Kidney (tissue), 14 donors: ENCODE results near the gene SEMA6B. TPM values are rescaled to one million over a fixed set of nuclear protein-coding genes. Genes with fewer than 3 reads are reported as not detected.

Experiments
- DNase-seq, 5 donors: peaks; one replicate each; pipeline ENCODE4 v3.0.0-alpha.2; 2013 to 2020
- FAIRE-seq: peaks from 2 replicates; lab custom pipeline; 2012; peaks lifted over from hg19 to GRCh38; lab: Jason Lieb, UNC
- H3K27ac ChIP-seq, 2 donors: one replicate each; pipeline ENCODE4 v1.7.0; 2013; ENCODE audit warnings: low read depth in 2 of 2, low read length in 2 of 2, inconsistent platforms in 1 of 2
- H3K27me3 ChIP-seq: one replicate; pipeline ENCODE4 v1.7.1; 2013; ENCODE audit warnings: low read length, inconsistent platforms; ENCODE audit not compliant: control insufficient read depth, insufficient read depth
- H3K36me3 ChIP-seq, 3 donors: one replicate each; pipeline versions ENCODE4 v1.7.0 to v1.7.1; 2013; ENCODE audit warnings: low read length in 3 of 3, control low read depth in 1 of 3, inconsistent platforms in 1 of 3; ENCODE audit not compliant: insufficient read depth in 3 of 3, control insufficient read depth in 2 of 3
- H3K4me1 ChIP-seq, 3 donors: one replicate each; pipeline versions ENCODE4 v1.7.0 to v1.7.1; 2013; ENCODE audit warnings: low read length in 3 of 3, inconsistent platforms in 1 of 3, low read depth in 1 of 3; ENCODE audit not compliant: control insufficient read depth in 2 of 3, insufficient read depth in 2 of 3
- H3K4me3 ChIP-seq, 3 donors: one replicate each; pipeline versions ENCODE4 v1.7.0 to v1.8.1; 2013; ENCODE audit warnings: low read length in 3 of 3, control low read depth in 1 of 3, inconsistent platforms in 1 of 3
- H3K9ac ChIP-seq, 3 donors: one replicate each; pipeline versions ENCODE4 v1.7.0 to v1.7.1; 2013; ENCODE audit warnings: low read length in 3 of 3, control low read depth in 1 of 3, inconsistent platforms in 1 of 3
- H3K9me3 ChIP-seq, 3 donors: one replicate each; pipeline versions ENCODE4 v1.7.0 to v1.7.1; 2013; ENCODE audit warnings: low read length in 3 of 3, control low read depth in 1 of 3, inconsistent platforms in 1 of 3; ENCODE audit not compliant: control insufficient read depth in 2 of 3, insufficient read depth in 1 of 3
- intact Hi-C: fragments of 100-400 bp; cut with DNase I; formaldehyde crosslinking; loops from one replicate; pipeline ENCODE4 v1.11.1; 2022
- polyA plus RNA-seq: library from polyadenylated mRNA; stranded (reverse); fragments of 350-450 nt; fragmentation: Illumina TruSeq; extraction: RNeasy Lipid Tissue Mini Kit (QIAGEN cat#74804); gene quantifications from one replicate; pipeline ENCODE4 v1.2.3, GENCODE V29; 2014; ENCODE audit warnings: low read depth, low replicate concordance; ENCODE audit not compliant: insufficient read depth
- total RNA-seq: library from RNA; stranded (reverse); fragmentation: NEBNext Ultra II Directional; extraction: Animal tissue kit (Norgen Biotek cat#: 25700); gene quantifications from one replicate; pipeline ENCODE4 v1.2.1, GENCODE V29; 2021
- TF ChIP-seq, protein P1 (sequence below): IDR thresholded peaks from 3 replicates; pipeline ENCODE4 v1.5.1; 2012; ENCODE audit warnings: mild to moderate bottlenecking, moderate library complexity, borderline replicate concordance; ENCODE audit not compliant: insufficient read depth; ENCODE audit errors: extremely low read depth
- donor health status: control.
- donor health status: control.
- donor health status: control.
- donor health status: control.
- donor health status: control.
- donor health status: DM: yes; HTN: yes; CAD: no.
- donor health status: Normal renal cell carcinoma (clear cell type).

The SEMA6B gene
- total and polyA plus RNA-seq, 2 donors from 2014 or later: 2.6 to 17.7 TPM

DNA sequence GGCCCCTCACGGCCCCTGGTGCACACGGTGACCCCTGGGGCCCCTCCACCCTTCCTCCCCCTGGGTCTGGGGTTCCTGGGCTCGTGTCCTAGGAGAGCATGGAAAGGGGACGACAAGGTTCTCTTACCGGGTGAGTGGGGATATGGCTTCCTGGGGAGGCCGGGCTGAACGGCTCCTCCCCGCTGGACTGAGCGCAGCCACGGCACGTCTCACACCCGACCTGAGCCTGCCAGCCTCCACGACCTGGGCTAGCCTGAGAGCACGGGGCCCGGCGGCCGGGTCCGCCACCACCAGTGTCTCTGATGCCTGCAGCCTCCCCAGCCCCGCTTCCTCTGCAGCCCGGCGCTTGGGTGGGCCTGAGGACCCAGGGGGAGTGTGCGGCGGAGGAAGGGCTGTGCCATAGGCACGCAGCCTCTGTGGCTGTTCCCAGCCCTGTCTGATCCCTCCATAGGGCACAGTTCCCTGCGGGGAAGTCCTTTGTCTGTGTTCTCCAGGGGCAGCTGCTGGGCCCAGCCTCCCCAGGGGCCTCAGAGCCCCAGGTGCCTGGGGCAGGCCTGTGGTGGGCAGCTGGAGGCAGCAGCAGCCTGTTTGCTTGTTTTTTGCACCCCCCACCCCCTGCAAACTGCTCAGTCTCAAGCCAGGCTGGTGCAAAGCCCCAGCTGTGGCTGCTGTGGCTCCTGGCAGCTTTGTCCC is 56.2 kb downstream of the SEMA6B start:
- Histone ChIP-seq H3K4me3 (no peak overlapping the region), H3K36me3 (peaks cover 0 to 2% (median 0%) of the 10 kb centered on the region in 3 donors), H3K9ac (no peak overlapping the region), H3K27ac (no peak overlapping the region), H3K9me3 (no peaks in the 10 kb centered on the region), H3K4me1 (no peaks in the 10 kb centered on the region), H3K27me3 (no peaks in the 10 kb centered on the region)
- TF ChIP-seq, protein P1, sequence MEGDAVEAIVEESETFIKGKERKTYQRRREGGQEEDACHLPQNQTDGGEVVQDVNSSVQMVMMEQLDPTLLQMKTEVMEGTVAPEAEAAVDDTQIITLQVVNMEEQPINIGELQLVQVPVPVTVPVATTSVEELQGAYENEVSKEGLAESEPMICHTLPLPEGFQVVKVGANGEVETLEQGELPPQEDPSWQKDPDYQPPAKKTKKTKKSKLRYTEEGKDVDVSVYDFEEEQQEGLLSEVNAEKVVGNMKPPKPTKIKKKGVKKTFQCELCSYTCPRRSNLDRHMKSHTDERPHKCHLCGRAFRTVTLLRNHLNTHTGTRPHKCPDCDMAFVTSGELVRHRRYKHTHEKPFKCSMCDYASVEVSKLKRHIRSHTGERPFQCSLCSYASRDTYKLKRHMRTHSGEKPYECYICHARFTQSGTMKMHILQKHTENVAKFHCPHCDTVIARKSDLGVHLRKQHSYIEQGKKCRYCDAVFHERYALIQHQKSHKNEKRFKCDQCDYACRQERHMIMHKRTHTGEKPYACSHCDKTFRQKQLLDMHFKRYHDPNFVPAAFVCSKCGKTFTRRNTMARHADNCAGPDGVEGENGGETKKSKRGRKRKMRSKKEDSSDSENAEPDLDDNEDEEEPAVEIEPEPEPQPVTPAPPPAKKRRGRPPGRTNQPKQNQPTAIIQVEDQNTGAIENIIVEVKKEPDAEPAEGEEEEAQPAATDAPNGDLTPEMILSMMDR: no peak
- intact Hi-C loops: no loop called here
- FAIRE-seq (no peak), DNase-seq (no peak)

DNA sequence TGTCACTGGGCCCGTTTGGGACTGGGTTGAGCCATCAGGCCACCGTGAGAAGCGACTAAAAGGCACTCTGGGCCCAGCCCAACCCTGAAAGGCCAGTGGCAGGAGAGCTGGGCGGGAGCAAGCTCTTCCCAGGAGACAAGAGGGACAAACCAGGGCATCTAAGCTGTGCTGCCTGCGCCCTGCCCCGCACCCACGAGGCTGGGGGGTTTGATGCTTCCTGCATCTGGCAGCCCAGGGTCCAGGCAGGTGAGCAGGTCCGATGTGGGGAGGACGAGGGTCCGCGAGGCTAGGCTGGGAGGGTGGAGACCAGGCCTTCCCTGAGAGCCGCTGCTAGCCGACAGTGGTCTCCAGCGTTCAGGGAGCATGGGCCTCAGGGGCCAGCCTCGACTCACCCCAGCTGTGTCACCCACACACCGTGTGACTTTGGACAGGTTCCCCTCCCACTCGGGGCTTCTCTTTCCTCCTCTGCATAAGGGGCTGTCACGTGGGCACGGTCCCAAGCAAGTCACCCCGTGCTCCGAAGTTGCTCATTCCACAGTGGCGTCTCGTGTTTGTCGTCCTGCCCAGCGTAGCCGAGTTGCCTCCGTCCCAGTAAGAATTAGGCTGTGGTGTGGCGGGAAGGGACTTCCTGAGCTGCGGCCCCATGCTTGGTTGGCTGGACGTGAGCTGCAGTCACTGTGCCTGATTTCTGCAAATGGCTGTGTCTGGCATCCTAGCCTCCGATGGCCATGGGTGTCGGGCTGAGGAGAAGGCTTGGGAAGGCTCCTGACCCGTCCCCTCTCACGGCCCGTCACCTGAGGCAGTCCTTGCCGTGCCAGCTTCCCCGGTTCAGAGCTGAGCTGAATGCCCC is 57.0 kb downstream of the SEMA6B start:
- H3K9me3 ChIP-seq: no peaks in the 10 kb centered on the region
- H3K27me3 ChIP-seq: no peaks in the 10 kb centered on the region
- intact Hi-C loops: no loop called here
- H3K4me1 ChIP-seq: no peaks in the 10 kb centered on the region
- no peak overlapping the region for H3K9ac ChIP-seq
- TF ChIP-seq, protein P1: no peak
- H3K27ac ChIP-seq: no peak overlapping the region
- FAIRE-seq (no peak), DNase-seq (no peak)
- H3K36me3 ChIP-seq: peaks cover 0 to 4% (median 2%) of the 10 kb centered on the region in 3 donors
- H3K4me3 ChIP-seq: no peak overlapping the region

GRCh38 chr19:4501691-4502090 is 57.8 kb downstream of the SEMA6B start:
- no peak overlapping the region for H3K27ac ChIP-seq
- H3K9me3 ChIP-seq: no peaks in the 10 kb centered on the region
- no peak for FAIRE-seq

More at GRCh38 chr19:4501691-4502090, 57.8 kb downstream of the SEMA6B start:
- TF ChIP-seq, protein P1: no peak
- H3K4me1 ChIP-seq: no peaks in the 10 kb centered on the region
- H3K9ac ChIP-seq: no peak overlapping the region
- intact Hi-C loops: no loop called here
- DNase-seq: no peak
- H3K36me3 ChIP-seq: peaks cover 0 to 4% (median 2%) of the 10 kb centered on the region in 3 donors
- H3K27me3 ChIP-seq: no peaks in the 10 kb centered on the region
- no peak overlapping the region for H3K4me3 ChIP-seq
